Type B pancreatic cell (in vitro differentiated cells): ENCODE measurements around the gene PLPP4. TPM values are rescaled to one million over a fixed set of nuclear protein-coding genes. Genes with fewer than 3 reads are reported as not detected.
A peak's percentile ranks its signal among the peaks of the same experiment; 100 is the strongest.

Source experiments
- DNase-seq: peaks from one replicate; pipeline ENCODE4 v3.0.0; 2021; ENCODE audit warnings: mixed read lengths; ENCODE audit not compliant: unreplicated experiment; ENCODE audit errors: extremely low spot score
- H3K27ac Mint-ChIP-seq: 2 replicates; pipeline ENCODE4 v1.8.0; 2021; ENCODE audit warnings: mild to moderate bottlenecking, mixed read lengths
- H3K27me3 Mint-ChIP-seq: 2 replicates; pipeline ENCODE4 v1.8.0; 2021; ENCODE audit warnings: mixed read lengths
- H3K36me3 Mint-ChIP-seq: 2 replicates; pipeline ENCODE4 v1.8.0; 2021; ENCODE audit warnings: mixed read lengths
- H3K4me1 Mint-ChIP-seq: one replicate; pipeline ENCODE4 v1.8.0; 2021; ENCODE audit warnings: mixed read lengths; ENCODE audit not compliant: unreplicated experiment
- H3K4me3 Mint-ChIP-seq: 2 replicates; pipeline ENCODE4 v1.8.0; 2021; ENCODE audit warnings: mild to moderate bottlenecking, mixed read lengths
- H3K9me3 Mint-ChIP-seq: 2 replicates; pipeline ENCODE4 v1.8.0; 2021; ENCODE audit warnings: mixed read lengths
- CTCF ChIP-seq: fragments of 200-600 bp; sonication (generic); conservative IDR thresholded peaks from 2 replicates; pipeline ENCODE4 v1.5.0; 2021; ENCODE audit warnings: antibody characterized with exemption, mild to moderate bottlenecking
- total RNA-seq: library from RNA; stranded (reverse); gene quantifications from 2 replicates; pipeline ENCODE4 v1.2.1, GENCODE V29; 2021; ENCODE audit warnings: low replicate concordance

PLPP4 gene
- total RNA-seq, 1 donor from 2014 or later = 4.4 TPM

- peaks cover 18% of the 10 kb centered on the region for H3K4me1 Mint-ChIP-seq
- DNase-seq = no peak
- H3K27ac Mint-ChIP-seq = no peak overlapping the region
- no peak overlapping the region for H3K4me3 Mint-ChIP-seq
- peak; percentile 40 for TF ChIP-seq CTCF
- H3K9me3 Mint-ChIP-seq = no peaks in the 10 kb centered on the region
- no peaks in the 10 kb centered on the region for H3K27me3 Mint-ChIP-seq
- peaks cover 3% of the 10 kb centered on the region for H3K36me3 Mint-ChIP-seq
Measured at GRCh38 chr10:120578890-120579289, 121.9 kb downstream of the PLPP4 start.

- Mint-ChIP-seq H3K36me3 (peaks cover 3% of the 10 kb centered on the region), H3K4me3 (no peak overlapping the region), H3K4me1 (peaks cover 18% of the 10 kb centered on the region), H3K9me3 (no peaks in the 10 kb centered on the region), H3K27me3 (no peaks in the 10 kb centered on the region), H3K27ac (peak overlapping the region; percentile 21)
- TF ChIP-seq CTCF = no peak
- peak; percentile 31 for DNase-seq
Measured at GRCh38 chr10:120580918-120581895, 124.2 kb downstream of the PLPP4 start.

GRCh38 chr10:120582753-120583152 lies 125.7 kb downstream of the PLPP4 start:
- H3K4me1 Mint-ChIP-seq = peaks cover 18% of the 10 kb centered on the region
- TF ChIP-seq CTCF = no peak
- peaks cover 3% of the 10 kb centered on the region for H3K36me3 Mint-ChIP-seq
- no peaks in the 10 kb centered on the region for H3K9me3 Mint-ChIP-seq
- H3K27ac Mint-ChIP-seq = no peak overlapping the region
- DNase-seq = no peak
- no peak overlapping the region for H3K4me3 Mint-ChIP-seq
- peaks cover 3% of the 10 kb centered on the region for H3K27me3 Mint-ChIP-seq

- DNase-seq = peak; percentile 4
- Mint-ChIP-seq H3K4me1 (peaks cover 14% of the 10 kb centered on the region), H3K9me3 (no peaks in the 10 kb centered on the region), H3K36me3 (peaks cover 3% of the 10 kb centered on the region), H3K4me3 (no peak overlapping the region), H3K27me3 (peaks cover 3% of the 10 kb centered on the region), H3K27ac (no peak overlapping the region)
- no peak for TF ChIP-seq CTCF
Measured at GRCh38 chr10:120583424-120584108, 126.5 kb downstream of the PLPP4 start.

- Mint-ChIP-seq H3K27ac (no peak overlapping the region), H3K4me1 (peaks cover 14% of the 10 kb centered on the region), H3K36me3 (peaks cover 3% of the 10 kb centered on the region), H3K4me3 (no peak overlapping the region), H3K27me3 (peaks cover 3% of the 10 kb centered on the region), H3K9me3 (no peaks in the 10 kb centered on the region)
- DNase-seq = no peak
- TF ChIP-seq CTCF = no peak
Measured at GRCh38 chr10:120584786-120585185, 127.8 kb downstream of the PLPP4 start.
